Sciatic nerve (tissue), 2 donors: ENCODE measurements around the gene CDKL5. TPM values are rescaled to one million over a fixed set of nuclear protein-coding genes. Genes with fewer than 3 reads are reported as not detected.
"Not testable (repeated sequence)": the region's sequence is repeated elsewhere in the genome, so short reads cannot be mapped to it uniquely, and the experiment has no call there.

ENCODE experiments used
- ATAC-seq: fragments of 200-7000 bp; cut with Tn5 transposase; one replicate; pipeline ENCODE4 v1.9.1; 2020; ENCODE audit warnings: mild to moderate bottlenecking, moderate library complexity
- DNase-seq: peaks from one replicate; pipeline ENCODE4 v3.0.0-alpha.2; 2020; ENCODE audit warnings: low spot score
- intact Hi-C: fragments of 100-400 bp; cut with DNase I; formaldehyde crosslinking; loops from one replicate; pipeline ENCODE4 v1.14.2; 2022
- total RNA-seq: library from RNA; stranded (reverse); fragmentation: NEBNext Ultra II Directional; extraction: Animal tissue kit (Norgen Biotek cat#: 25700); gene quantifications from one replicate; pipeline ENCODE4 v1.2.1, GENCODE V29; 2021
- donor health status: DM: no; HTN: no; CAD: no.
- donor health status: DM: no; HTN: no; CAD: no.

Gene CDKL5
- total RNA-seq, 1 donor from 2014 or later = 13.6 TPM

GRCh38 chrX:18558799-18559198, 133.4 kb downstream of the CDKL5 start:
- intact Hi-C loops = no loop called here
- no peak for DNase-seq
- no peak for ATAC-seq

- DNase-seq (no peak), ATAC-seq (no peak)
- intact Hi-C loops = no loop called here
These were observed 135.6 kb downstream of the CDKL5 start for GRCh38 chrX:18561020-18561419.

GRCh38 chrX:18565727-18566126, 140.3 kb downstream of the CDKL5 start:
- ATAC-seq (no peak), DNase-seq (no peak)
- intact Hi-C loops = no loop called here

- ATAC-seq (no peak), DNase-seq (no peak)
- intact Hi-C loops = no loop called here
These were observed 141.3 kb downstream of the CDKL5 start for GRCh38 chrX:18566748-18567147.

- intact Hi-C loops = no loop called here
- DNase-seq = no peak
- no peak for ATAC-seq
These were observed 148.1 kb downstream of the CDKL5 start for GRCh38 chrX:18573556-18573955.

- no peak for DNase-seq
- peak; percentile 79 for ATAC-seq
- intact Hi-C loops = no loop called here
These were observed 149.2 kb downstream of the CDKL5 start for GRCh38 chrX:18574591-18574990.

- ATAC-seq (no peak), DNase-seq (no peak)
- intact Hi-C loops = no loop called here
These were observed 150.3 kb downstream of the CDKL5 start for GRCh38 chrX:18575744-18576143.

GRCh38 chrX:18577400-18577799, 152.0 kb downstream of the CDKL5 start:
- intact Hi-C loops = no loop called here
- no peak for ATAC-seq
- DNase-seq = no peak

- intact Hi-C loops = no loop called here
- DNase-seq = no peak
- no peak for ATAC-seq
These were observed 153.1 kb downstream of the CDKL5 start for GRCh38 chrX:18578546-18578945.

- DNase-seq (no peak), ATAC-seq (no peak)
- intact Hi-C loops = no loop called here
These were observed 154.1 kb downstream of the CDKL5 start for GRCh38 chrX:18579495-18579894.

GRCh38 chrX:18582910-18583493, 157.6 kb downstream of the CDKL5 start:
- no peak for DNase-seq
- no peak for ATAC-seq
- intact Hi-C loops = no loop called here

- intact Hi-C loops, ATAC-seq, DNase-seq: not testable (repeated sequence)
These were observed 163.9 kb downstream of the CDKL5 start for GRCh38 chrX:18589292-18589691.

GRCh38 chrX:18591834-18592233, 166.4 kb downstream of the CDKL5 start:
- intact Hi-C loops = no loop called here
- no peak for DNase-seq
- no peak for ATAC-seq

GRCh38 chrX:18594079-18594478, 168.7 kb downstream of the CDKL5 start:
- intact Hi-C loops = no loop called here
- no peak for ATAC-seq
- DNase-seq = no peak

GRCh38 chrX:18596096-18596495, 170.7 kb downstream of the CDKL5 start:
- ATAC-seq = no peak
- intact Hi-C loops = no loop called here
- DNase-seq = no peak

- intact Hi-C loops = no loop called here
- ATAC-seq = no peak
- no peak for DNase-seq
These were observed 173.0 kb downstream of the CDKL5 start for GRCh38 chrX:18598413-18598812.

GRCh38 chrX:18607966-18608365, 182.6 kb downstream of the CDKL5 start:
- intact Hi-C loops = no loop called here
- no peak for ATAC-seq
- DNase-seq = no peak

- DNase-seq (no peak), ATAC-seq (no peak)
- intact Hi-C loops = no loop called here
These were observed 188.7 kb downstream of the CDKL5 start for GRCh38 chrX:18613930-18614639.

- intact Hi-C loops = no loop called here
- DNase-seq (no peak), ATAC-seq (no peak)
These were observed 191.4 kb downstream of the CDKL5 start for GRCh38 chrX:18616688-18617406.

- intact Hi-C loops = no loop called here
- DNase-seq (no peak), ATAC-seq (no peak)
These were observed 192.0 kb downstream of the CDKL5 start for GRCh38 chrX:18617407-18617750.
